Kidney (tissue), 14 donors: ENCODE measurements around the gene TNNI2. TPM values are rescaled to one million over a fixed set of nuclear protein-coding genes. Genes with fewer than 3 reads are reported as not detected.
"Not testable (repeated sequence)": the region's sequence is repeated elsewhere in the genome, so short reads cannot be mapped to it uniquely, and the experiment has no call there.

ENCODE experiments used
- DNase-seq, 5 donors: peaks; one replicate each; pipeline ENCODE4 v3.0.0-alpha.2; 2013 to 2020
- FAIRE-seq: peaks from 2 replicates; lab custom pipeline; 2012; peaks lifted over from hg19 to GRCh38; lab: Jason Lieb, UNC
- H3K27ac ChIP-seq, 2 donors: one replicate each; pipeline ENCODE4 v1.7.0; 2013; ENCODE audit warnings: low read depth in 2 of 2, low read length in 2 of 2, inconsistent platforms in 1 of 2
- H3K27me3 ChIP-seq: one replicate; pipeline ENCODE4 v1.7.1; 2013; ENCODE audit warnings: low read length, inconsistent platforms; ENCODE audit not compliant: control insufficient read depth, insufficient read depth
- H3K36me3 ChIP-seq, 3 donors: one replicate each; pipeline versions ENCODE4 v1.7.0 to v1.7.1; 2013; ENCODE audit warnings: low read length in 3 of 3, control low read depth in 1 of 3, inconsistent platforms in 1 of 3; ENCODE audit not compliant: insufficient read depth in 3 of 3, control insufficient read depth in 2 of 3
- H3K4me1 ChIP-seq, 3 donors: one replicate each; pipeline versions ENCODE4 v1.7.0 to v1.7.1; 2013; ENCODE audit warnings: low read length in 3 of 3, inconsistent platforms in 1 of 3, low read depth in 1 of 3; ENCODE audit not compliant: control insufficient read depth in 2 of 3, insufficient read depth in 2 of 3
- H3K4me3 ChIP-seq, 3 donors: one replicate each; pipeline versions ENCODE4 v1.7.0 to v1.8.1; 2013; ENCODE audit warnings: low read length in 3 of 3, control low read depth in 1 of 3, inconsistent platforms in 1 of 3
- H3K9ac ChIP-seq, 3 donors: one replicate each; pipeline versions ENCODE4 v1.7.0 to v1.7.1; 2013; ENCODE audit warnings: low read length in 3 of 3, control low read depth in 1 of 3, inconsistent platforms in 1 of 3
- H3K9me3 ChIP-seq, 3 donors: one replicate each; pipeline versions ENCODE4 v1.7.0 to v1.7.1; 2013; ENCODE audit warnings: low read length in 3 of 3, control low read depth in 1 of 3, inconsistent platforms in 1 of 3; ENCODE audit not compliant: control insufficient read depth in 2 of 3, insufficient read depth in 1 of 3
- intact Hi-C: fragments of 100-400 bp; cut with DNase I; formaldehyde crosslinking; loops from one replicate; pipeline ENCODE4 v1.11.1; 2022
- polyA plus RNA-seq: library from polyadenylated mRNA; stranded (reverse); fragments of 350-450 nt; fragmentation: Illumina TruSeq; extraction: RNeasy Lipid Tissue Mini Kit (QIAGEN cat#74804); gene quantifications from one replicate; pipeline ENCODE4 v1.2.3, GENCODE V29; 2014; ENCODE audit warnings: low read depth, low replicate concordance; ENCODE audit not compliant: insufficient read depth
- total RNA-seq: library from RNA; stranded (reverse); fragmentation: NEBNext Ultra II Directional; extraction: Animal tissue kit (Norgen Biotek cat#: 25700); gene quantifications from one replicate; pipeline ENCODE4 v1.2.1, GENCODE V29; 2021
- TF ChIP-seq, protein P1 (sequence below): IDR thresholded peaks from 3 replicates; pipeline ENCODE4 v1.5.1; 2012; ENCODE audit warnings: mild to moderate bottlenecking, moderate library complexity, borderline replicate concordance; ENCODE audit not compliant: insufficient read depth; ENCODE audit errors: extremely low read depth
- donor health status: control.
- donor health status: control.
- donor health status: control.
- donor health status: control.
- donor health status: control.
- donor health status: DM: yes; HTN: yes; CAD: no.
- donor health status: Normal renal cell carcinoma (clear cell type).

Gene TNNI2
- total and polyA plus RNA-seq, 2 donors from 2014 or later, result 1.3 TPM; not detected in 1

DNA sequence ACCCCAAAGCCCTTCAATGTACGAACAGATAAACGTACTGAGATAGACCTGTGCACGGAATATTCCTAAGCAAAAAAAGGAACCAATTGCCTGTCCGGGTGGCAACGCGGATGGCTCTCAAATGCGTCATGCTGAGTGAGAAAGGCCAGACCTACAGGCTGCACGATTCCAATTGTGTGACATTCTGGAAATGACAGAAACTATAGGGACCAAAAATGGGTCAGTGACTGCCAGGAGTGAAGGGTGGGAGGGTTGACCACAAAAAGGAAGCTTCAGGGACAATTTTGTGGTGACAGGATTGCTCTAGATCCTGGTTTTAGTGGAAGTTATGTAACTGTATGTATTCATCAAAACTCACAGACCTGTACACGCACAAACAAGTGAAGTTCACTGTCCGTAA, 28.0 kb upstream of the TNNI2 start:
- intact Hi-C loops, result no loop called here
- H3K9ac ChIP-seq, result no peak overlapping the region
- H3K9me3 ChIP-seq, result peaks cover 0 to 2% (median 0%) of the 10 kb centered on the region in 3 donors
- DNase-seq (no peak), FAIRE-seq (no peak)
- no peak overlapping the region for H3K4me3 ChIP-seq
- H3K27me3 ChIP-seq, result no peaks in the 10 kb centered on the region
- no peaks in the 10 kb centered on the region for H3K36me3 ChIP-seq
- H3K27ac ChIP-seq, result no peak overlapping the region
- TF ChIP-seq, protein P1, sequence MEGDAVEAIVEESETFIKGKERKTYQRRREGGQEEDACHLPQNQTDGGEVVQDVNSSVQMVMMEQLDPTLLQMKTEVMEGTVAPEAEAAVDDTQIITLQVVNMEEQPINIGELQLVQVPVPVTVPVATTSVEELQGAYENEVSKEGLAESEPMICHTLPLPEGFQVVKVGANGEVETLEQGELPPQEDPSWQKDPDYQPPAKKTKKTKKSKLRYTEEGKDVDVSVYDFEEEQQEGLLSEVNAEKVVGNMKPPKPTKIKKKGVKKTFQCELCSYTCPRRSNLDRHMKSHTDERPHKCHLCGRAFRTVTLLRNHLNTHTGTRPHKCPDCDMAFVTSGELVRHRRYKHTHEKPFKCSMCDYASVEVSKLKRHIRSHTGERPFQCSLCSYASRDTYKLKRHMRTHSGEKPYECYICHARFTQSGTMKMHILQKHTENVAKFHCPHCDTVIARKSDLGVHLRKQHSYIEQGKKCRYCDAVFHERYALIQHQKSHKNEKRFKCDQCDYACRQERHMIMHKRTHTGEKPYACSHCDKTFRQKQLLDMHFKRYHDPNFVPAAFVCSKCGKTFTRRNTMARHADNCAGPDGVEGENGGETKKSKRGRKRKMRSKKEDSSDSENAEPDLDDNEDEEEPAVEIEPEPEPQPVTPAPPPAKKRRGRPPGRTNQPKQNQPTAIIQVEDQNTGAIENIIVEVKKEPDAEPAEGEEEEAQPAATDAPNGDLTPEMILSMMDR, result no peak
- H3K4me1 ChIP-seq, result no peaks in the 10 kb centered on the region

DNA sequence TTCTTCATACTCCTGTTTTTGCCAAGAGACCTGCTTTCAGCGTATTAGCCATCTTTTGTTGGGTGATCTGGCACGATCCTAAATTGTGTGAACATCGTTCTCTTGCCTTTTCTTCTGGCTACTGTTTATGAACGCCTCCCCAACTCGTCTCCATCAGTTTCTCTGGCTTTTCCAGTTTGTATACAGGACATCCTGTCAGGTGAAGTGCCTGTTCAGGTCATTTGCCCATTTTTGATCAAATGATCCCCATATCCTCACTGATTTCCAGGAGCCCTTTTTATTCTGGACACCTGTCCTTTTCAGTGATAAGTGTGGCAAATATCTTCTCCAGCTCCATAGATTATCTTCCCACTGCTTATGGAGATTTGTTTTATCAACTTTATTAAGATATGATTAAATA, 26.5 kb upstream of the TNNI2 start:
- Histone ChIP-seq H3K9me3 (peaks cover 0 to 2% (median 0%) of the 10 kb centered on the region in 3 donors), H3K9ac (no peak overlapping the region), H3K27me3 (no peaks in the 10 kb centered on the region), H3K4me3 (no peak overlapping the region), H3K36me3 (no peaks in the 10 kb centered on the region), H3K4me1 (no peaks in the 10 kb centered on the region), H3K27ac (no peak overlapping the region)
- FAIRE-seq (no peak), DNase-seq (no peak)
- TF ChIP-seq, protein P1, result no peak
- intact Hi-C loops, result no loop called here

DNA sequence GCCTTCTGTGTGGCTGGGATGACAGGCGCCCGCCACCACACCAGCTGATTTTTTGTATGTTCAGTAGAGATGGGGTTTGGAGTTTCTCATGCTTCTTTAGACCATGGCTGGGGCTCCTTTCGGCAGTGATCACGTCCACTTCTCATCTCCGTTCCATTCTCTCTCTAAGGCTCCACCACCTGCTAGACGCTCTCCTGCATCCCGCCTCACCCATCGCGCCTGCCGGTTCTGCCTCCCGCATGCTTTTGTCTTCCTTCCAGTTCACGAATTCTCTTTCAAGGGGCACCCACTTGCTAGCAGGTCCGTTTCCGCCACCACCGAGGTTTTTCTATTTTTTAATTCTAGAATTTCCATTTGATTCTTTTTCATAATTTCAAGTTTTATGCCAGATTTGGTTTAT, 26.0 kb upstream of the TNNI2 start:
- H3K36me3 ChIP-seq, result no peaks in the 10 kb centered on the region
- intact Hi-C loops, result no loop called here
- TF ChIP-seq, protein P1, result no peak
- DNase-seq, result no peak
- H3K27me3 ChIP-seq, result no peaks in the 10 kb centered on the region
- no peak overlapping the region for H3K4me3 ChIP-seq
- H3K9me3 ChIP-seq, result peaks cover 0 to 2% (median 0%) of the 10 kb centered on the region in 3 donors
- H3K4me1 ChIP-seq, result no peaks in the 10 kb centered on the region
- no peak for FAIRE-seq
- no peak overlapping the region for H3K9ac ChIP-seq
- no peak overlapping the region for H3K27ac ChIP-seq

DNA sequence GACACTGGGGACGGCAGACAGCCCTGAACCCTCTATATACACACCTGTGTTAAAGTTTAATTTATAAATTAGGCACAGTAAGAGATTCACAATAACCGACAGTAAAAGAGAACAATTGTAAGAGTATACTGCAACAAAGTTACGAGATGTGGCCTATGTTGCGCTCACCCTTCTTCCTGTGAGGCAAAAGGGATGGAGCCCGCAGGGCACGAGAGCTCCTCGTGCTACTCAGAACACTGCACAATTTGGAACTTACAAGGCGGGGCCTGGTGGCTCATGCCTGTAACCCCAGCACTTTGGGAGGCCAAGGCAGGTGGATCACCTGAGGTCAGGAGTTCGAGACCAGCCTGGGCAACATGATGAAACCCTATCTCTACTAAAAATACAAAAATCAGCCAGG, 25.4 kb upstream of the TNNI2 start:
- FAIRE-seq, result not testable (repeated sequence)

More for the DNA sequence above, 25.4 kb upstream of the TNNI2 start:
- H3K4me3 ChIP-seq, H3K4me1 ChIP-seq, H3K36me3 ChIP-seq, H3K9me3 ChIP-seq, intact Hi-C loops, H3K27ac ChIP-seq, H3K27me3 ChIP-seq, DNase-seq, H3K9ac ChIP-seq: not testable (repeated sequence)
